Kidney tubule cell (primary cell): ENCODE measurements around the gene ADGRG6.

Experiments used
- DNase-seq: peaks from one replicate; pipeline ENCODE4 v3.0.0-alpha.2; 2018; ENCODE audit warnings: low spot score

The ADGRG6 gene

GRCh38 chr6:142376115-142376514, 74.3 kb downstream of the ADGRG6 start:
- no peak for DNase-seq

GRCh38 chr6:142376800-142377496, 75.1 kb downstream of the ADGRG6 start:
- DNase-seq, result peak; percentile 68

- DNase-seq, result no peak
These were observed 75.7 kb downstream of the ADGRG6 start for GRCh38 chr6:142377497-142377848.

GRCh38 chr6:142378138-142378875, 76.5 kb downstream of the ADGRG6 start:
- DNase-seq, result peak; percentile 35

- no peak for DNase-seq
These were observed 78.8 kb downstream of the ADGRG6 start for GRCh38 chr6:142380626-142381025.

GRCh38 chr6:142381181-142381580, 79.4 kb downstream of the ADGRG6 start:
- no peak for DNase-seq

GRCh38 chr6:142381845-142382378, 80.1 kb downstream of the ADGRG6 start:
- no peak for DNase-seq

GRCh38 chr6:142384519-142385254, 82.9 kb downstream of the ADGRG6 start:
- peak; percentile 30 for DNase-seq

GRCh38 chr6:142385352-142385751, 83.5 kb downstream of the ADGRG6 start:
- DNase-seq, result no peak

GRCh38 chr6:142386657-142387056, 84.8 kb downstream of the ADGRG6 start:
- no peak for DNase-seq

GRCh38 chr6:142387997-142388815, 86.4 kb downstream of the ADGRG6 start:
- peak; percentile 63 for DNase-seq

GRCh38 chr6:142395266-142395665, 93.5 kb downstream of the ADGRG6 start:
- DNase-seq, result no peak

GRCh38 chr6:142395768-142396231, 94.0 kb downstream of the ADGRG6 start:
- DNase-seq, result no peak

- DNase-seq, result no peak
These were observed 96.5 kb downstream of the ADGRG6 start for GRCh38 chr6:142398353-142398752.

GRCh38 chr6:142399739-142400138, 97.9 kb downstream of the ADGRG6 start:
- DNase-seq, result no peak

- DNase-seq, result no peak
These were observed 98.7 kb downstream of the ADGRG6 start for GRCh38 chr6:142400495-142400894.

- no peak for DNase-seq
These were observed 100.0 kb downstream of the ADGRG6 start for GRCh38 chr6:142401838-142402237.

- no peak for DNase-seq
These were observed 102.9 kb downstream of the ADGRG6 start for GRCh38 chr6:142404751-142405150.

- no peak for DNase-seq
These were observed 104.3 kb downstream of the ADGRG6 start for GRCh38 chr6:142406131-142406530.

GRCh38 chr6:142407685-142408273, 106.0 kb downstream of the ADGRG6 start:
- DNase-seq, result no peak

- DNase-seq, result no peak
These were observed 106.6 kb downstream of the ADGRG6 start for GRCh38 chr6:142408409-142408808.
